HepG2 (cell line): ENCODE measurements around the gene ITM2A.

Source experiments
- IKZF4 ChIP-seq: sonication (generic); formaldehyde crosslinking; IDR thresholded peaks from 2 replicates; pipeline ENCODE4 v1.5.1; 2020; ENCODE audit warnings: borderline replicate concordance, mild to moderate bottlenecking, low read depth, missing genetic modification reagents; ENCODE audit errors: not compliant biosample characterization
- REXO4 ChIP-seq: sonication (generic); formaldehyde crosslinking; IDR thresholded peaks from 2 replicates; pipeline ENCODE4 v1.8.0; 2022; ENCODE audit warnings: missing genetic modification reagents, mild to moderate bottlenecking, borderline replicate concordance
- SOX6 ChIP-seq, 2 experiments: fragments of 450-650 bp in 1 of 2; sonication (generic) in 1 of 2; formaldehyde crosslinking in 1 of 2; IDR thresholded peaks; 2 replicates each; pipeline versions ENCODE4 v1.4.0 to v1.6.1; 2017 to 2020; ENCODE audit warnings: antibody characterized with exemption in 1 of 2, mild to moderate bottlenecking in 1 of 2, missing genetic modification reagents in 1 of 2
- ZNF776 ChIP-seq: sonication (generic); formaldehyde crosslinking; IDR thresholded peaks from 2 replicates; pipeline ENCODE4 v1.4.0; 2020; ENCODE audit warnings: mild to moderate bottlenecking, missing genetic modification reagents
- TF ChIP-seq, protein P1 (sequence below): sonication (generic); formaldehyde crosslinking; IDR thresholded peaks from 2 replicates; pipeline ENCODE4 v1.5.0; 2020; ENCODE audit warnings: mild to moderate bottlenecking, missing genetic modification reagents, moderate library complexity

DNA sequence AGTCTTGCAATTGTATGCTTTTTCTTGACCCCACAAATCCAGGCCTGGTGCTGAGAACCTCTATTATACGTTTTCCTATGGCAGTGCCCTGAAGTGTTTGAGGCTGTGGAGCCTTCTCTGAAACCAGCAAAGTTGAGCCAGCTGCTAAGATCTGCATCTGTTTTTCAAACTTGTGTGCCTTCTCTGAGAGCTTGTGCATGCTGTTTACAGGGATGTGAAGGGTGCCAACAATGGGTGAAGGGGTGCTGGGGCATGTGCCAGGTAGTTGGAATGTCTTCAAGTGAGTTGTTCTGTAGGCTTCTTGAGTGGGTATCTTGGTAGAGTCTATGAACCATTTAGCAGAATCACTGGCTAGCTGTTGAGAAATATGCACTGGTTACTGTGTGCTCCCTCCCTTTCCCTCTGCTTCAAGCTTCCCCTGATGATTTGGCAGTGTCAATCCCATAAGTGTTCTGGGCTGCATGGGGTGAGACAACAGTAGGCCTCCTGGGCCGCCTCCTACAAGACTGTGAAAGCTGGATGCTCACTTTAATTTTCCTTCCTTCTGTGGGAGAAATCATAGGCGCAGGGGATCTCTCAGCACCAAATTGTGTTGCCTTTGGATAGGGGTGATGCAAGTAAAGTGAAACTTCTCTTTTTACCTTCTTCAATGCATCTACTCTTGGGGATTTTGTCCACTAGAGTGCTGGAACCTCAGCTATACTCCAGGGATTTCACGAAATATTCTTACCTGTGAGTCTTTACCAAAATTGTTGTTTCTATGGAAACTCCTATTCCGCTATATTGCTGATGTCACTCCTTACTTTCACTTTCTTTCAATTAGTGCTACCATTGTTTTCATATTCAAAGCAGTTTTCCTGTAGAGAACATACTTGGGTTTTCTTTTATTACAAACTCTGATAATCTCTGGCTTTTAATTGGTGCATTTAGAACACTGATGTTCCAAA is 30.0 kb downstream of the ITM2A start:
- TF ChIP-seq, protein P1, sequence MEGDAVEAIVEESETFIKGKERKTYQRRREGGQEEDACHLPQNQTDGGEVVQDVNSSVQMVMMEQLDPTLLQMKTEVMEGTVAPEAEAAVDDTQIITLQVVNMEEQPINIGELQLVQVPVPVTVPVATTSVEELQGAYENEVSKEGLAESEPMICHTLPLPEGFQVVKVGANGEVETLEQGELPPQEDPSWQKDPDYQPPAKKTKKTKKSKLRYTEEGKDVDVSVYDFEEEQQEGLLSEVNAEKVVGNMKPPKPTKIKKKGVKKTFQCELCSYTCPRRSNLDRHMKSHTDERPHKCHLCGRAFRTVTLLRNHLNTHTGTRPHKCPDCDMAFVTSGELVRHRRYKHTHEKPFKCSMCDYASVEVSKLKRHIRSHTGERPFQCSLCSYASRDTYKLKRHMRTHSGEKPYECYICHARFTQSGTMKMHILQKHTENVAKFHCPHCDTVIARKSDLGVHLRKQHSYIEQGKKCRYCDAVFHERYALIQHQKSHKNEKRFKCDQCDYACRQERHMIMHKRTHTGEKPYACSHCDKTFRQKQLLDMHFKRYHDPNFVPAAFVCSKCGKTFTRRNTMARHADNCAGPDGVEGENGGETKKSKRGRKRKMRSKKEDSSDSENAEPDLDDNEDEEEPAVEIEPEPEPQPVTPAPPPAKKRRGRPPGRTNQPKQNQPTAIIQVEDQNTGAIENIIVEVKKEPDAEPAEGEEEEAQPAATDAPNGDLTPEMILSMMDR (CRISPR knock-in tag) = no peak
- TF ChIP-seq ZNF776 (CRISPR knock-in tag) = no peak
- no peak for TF ChIP-seq REXO4 (CRISPR knock-in tag)
- TF ChIP-seq SOX6 (IDR thresholded peaks at IDR 0.05) = no peak
- no peak for TF ChIP-seq SOX6 (CRISPR knock-in tag; IDR thresholded peaks at IDR 0.05)
- no peak for TF ChIP-seq IKZF4 (CRISPR knock-in tag)
